ENCODE measurements around the gene CASK. TPM values are rescaled to one million over a fixed set of nuclear protein-coding genes. Genes with fewer than 3 reads are reported as not detected.

The CASK gene
- total RNA-seq, 4 donors from 2014 or later = 34.3 to 52.8 (median 40.7) TPM

GRCh38 chrX:41912923-41913322 lies 10.4 kb downstream of the CASK start:
- TF ChIP-seq EP300 (IDR thresholded peaks at IDR 0.05) (no peak), POLR2A (IDR thresholded peaks at IDR 0.05) (no peak), CTCF (IDR thresholded peaks at IDR 0.05) (no peak)
- Histone ChIP-seq H3K9me3 (no peaks in the 10 kb centered on the region), H3K27ac (no peak overlapping the region), H3K4me3 (no peak overlapping the region), H3K27me3 (no peaks in the 10 kb centered on the region), H3K36me3 (no peaks in the 10 kb centered on the region), H3K4me1 (no peaks in the 10 kb centered on the region)
- no peak for DNase-seq (ENCODE audit: low spot score in 2 of 2)
- 77 to 95% methylated on average over 4 of the region's 4 CpGs for WGBS, 2 donors

- no peaks in the 10 kb centered on the region for H3K36me3 ChIP-seq
- TF ChIP-seq CTCF (IDR thresholded peaks at IDR 0.05) (no peak), POLR2A (IDR thresholded peaks at IDR 0.05) (no peak), EP300 (IDR thresholded peaks at IDR 0.05) (no peak)
- H3K27me3 ChIP-seq = no peaks in the 10 kb centered on the region
- H3K9me3 ChIP-seq = no peaks in the 10 kb centered on the region
- no peak overlapping the region for H3K4me3 ChIP-seq
- no peak overlapping the region for H3K27ac ChIP-seq
- DNase-seq (ENCODE audit: low spot score in 2 of 2) = no peak
- no peaks in the 10 kb centered on the region for H3K4me1 ChIP-seq
Observed at GRCh38 chrX:41909068-41909467, 14.3 kb downstream of the CASK start.

GRCh38 chrX:41906515-41907187 lies 16.7 kb downstream of the CASK start:
- Histone ChIP-seq H3K27ac (no peak overlapping the region), H3K27me3 (no peaks in the 10 kb centered on the region), H3K4me1 (no peaks in the 10 kb centered on the region), H3K9me3 (no peaks in the 10 kb centered on the region), H3K36me3 (no peaks in the 10 kb centered on the region), H3K4me3 (no peak overlapping the region)
- TF ChIP-seq POLR2A (IDR thresholded peaks at IDR 0.05) (no peak), CTCF (IDR thresholded peaks at IDR 0.05) (no peak), EP300 (IDR thresholded peaks at IDR 0.05) (no peak)
- WGBS, 2 donors = 88 to 97% methylated on average over 3 of the region's 3 CpGs
- DNase-seq (ENCODE audit: low spot score in 2 of 2) = no peak

DNA sequence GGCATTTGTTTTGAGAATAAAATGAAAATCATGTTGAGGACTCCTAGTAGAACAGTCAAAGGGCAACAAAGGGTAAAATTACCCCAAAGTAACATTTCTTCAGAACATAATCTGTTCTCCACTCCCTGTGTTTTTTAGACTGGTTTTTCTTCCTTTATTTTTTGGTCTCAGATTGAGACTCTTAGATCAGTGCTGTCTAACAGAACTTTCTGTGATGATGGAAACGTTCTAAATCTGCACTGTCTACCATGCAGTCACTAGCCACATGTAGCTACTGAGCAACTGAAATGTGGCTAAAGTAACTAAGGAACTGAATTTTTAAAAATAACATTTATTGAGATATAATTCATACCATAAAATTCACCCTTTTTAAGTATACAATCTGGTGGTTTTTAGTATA lies 19.8 kb downstream of the CASK start:
- no peaks in the 10 kb centered on the region for H3K27me3 ChIP-seq
- H3K36me3 ChIP-seq = peaks cover 0 to 3% (median 0%) of the 10 kb centered on the region in 3 donors
- no peaks in the 10 kb centered on the region for H3K4me1 ChIP-seq
- WGBS, 2 donors = 44 to 73% methylated on average over 1 of the region's 1 CpG
- peaks cover 0 to 9% (median 0%) of the 10 kb centered on the region in 4 donors for H3K9me3 ChIP-seq
- no peak overlapping the region for H3K27ac ChIP-seq
- H3K4me3 ChIP-seq = no peak overlapping the region
- TF ChIP-seq CTCF (IDR thresholded peaks at IDR 0.05) (no peak), POLR2A (IDR thresholded peaks at IDR 0.05) (no peak), EP300 (IDR thresholded peaks at IDR 0.05) (no peak)
- no peak for DNase-seq (ENCODE audit: low spot score in 2 of 2)

GRCh38 chrX:41900321-41900720 lies 23.0 kb downstream of the CASK start:
- Histone ChIP-seq H3K9me3 (peaks cover 0 to 31% (median 0%) of the 10 kb centered on the region in 4 donors), H3K4me1 (no peaks in the 10 kb centered on the region), H3K36me3 (peaks cover 0 to 3% (median 0%) of the 10 kb centered on the region in 3 donors), H3K27me3 (no peaks in the 10 kb centered on the region), H3K27ac (no peak overlapping the region), H3K4me3 (no peak overlapping the region)
- no peak for DNase-seq (ENCODE audit: low spot score in 2 of 2)
- TF ChIP-seq CTCF (IDR thresholded peaks at IDR 0.05) (no peak), EP300 (IDR thresholded peaks at IDR 0.05) (no peak), POLR2A (IDR thresholded peaks at IDR 0.05) (no peak)

All from tibial nerve (tissue), 4 donors.